Measurements from ENCODE around the gene GOSR1.
"Not testable (repeated sequence)": the region's sequence is repeated elsewhere in the genome, so short reads cannot be mapped to it uniquely, and the experiment has no call there.

The GOSR1 gene

DNA sequence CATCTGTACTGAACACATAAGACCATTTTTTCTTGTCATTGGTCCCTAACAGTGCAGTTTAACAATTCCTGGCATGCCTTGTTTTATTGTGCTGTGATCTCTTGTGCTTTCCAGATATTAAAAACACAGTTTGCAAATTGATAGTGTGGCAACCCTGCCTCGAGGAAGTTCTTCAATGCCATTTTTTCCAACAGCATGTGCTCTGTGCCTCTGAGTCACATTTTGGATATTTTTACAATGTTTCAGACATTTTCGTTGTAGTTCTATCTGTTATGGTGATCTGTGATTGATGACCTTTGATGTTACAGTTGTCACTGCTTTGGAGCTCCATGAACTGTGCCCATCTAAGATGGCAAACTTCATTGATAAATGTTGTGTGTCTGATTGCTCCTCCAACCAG lies 66.2 kb downstream of the GOSR1 start:
- ATAC-seq (replicated peaks) (no peak), DNase-seq (no peak)
- Mint-ChIP-seq H3K27me3 (no peaks in the 10 kb centered on the region), H3K36me3 (peaks cover 4 to 11% of the 10 kb centered on the region in 2 donors), H3K4me3 (no peak overlapping the region), H3K4me1 (peaks cover 0 to 1% of the 10 kb centered on the region in 2 donors), H3K27ac (no peak overlapping the region), H3K9me3 (no peaks in the 10 kb centered on the region)

DNA sequence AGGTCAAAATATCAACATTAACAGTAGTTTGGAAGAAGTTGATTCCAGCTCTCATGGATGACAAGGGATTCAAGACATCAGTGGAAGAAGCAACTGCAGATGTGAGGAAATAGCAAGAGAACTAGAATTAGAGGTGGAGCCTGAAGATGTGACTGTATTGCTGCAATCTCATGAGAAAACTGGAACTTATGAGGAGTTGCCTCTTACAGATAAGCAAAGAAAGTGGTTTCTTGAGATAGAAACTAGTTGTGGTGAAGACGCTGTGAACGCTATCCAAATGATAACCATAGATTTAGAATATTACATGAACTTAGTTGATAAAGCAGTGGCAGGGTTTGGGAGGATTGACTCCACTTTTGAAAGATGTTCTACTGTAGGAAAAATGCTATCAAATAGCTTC lies 67.8 kb downstream of the GOSR1 start:
- no peaks in the 10 kb centered on the region for H3K27me3 Mint-ChIP-seq
- DNase-seq (no peak), ATAC-seq (replicated peaks) (no peak)
- H3K9me3 Mint-ChIP-seq, result no peaks in the 10 kb centered on the region
- H3K4me3 Mint-ChIP-seq, result no peak overlapping the region
- peaks cover 4 to 9% of the 10 kb centered on the region in 2 donors for H3K4me1 Mint-ChIP-seq
- H3K36me3 Mint-ChIP-seq, result peaks cover 11 to 19% of the 10 kb centered on the region in 2 donors
- no peak overlapping the region for H3K27ac Mint-ChIP-seq

DNA sequence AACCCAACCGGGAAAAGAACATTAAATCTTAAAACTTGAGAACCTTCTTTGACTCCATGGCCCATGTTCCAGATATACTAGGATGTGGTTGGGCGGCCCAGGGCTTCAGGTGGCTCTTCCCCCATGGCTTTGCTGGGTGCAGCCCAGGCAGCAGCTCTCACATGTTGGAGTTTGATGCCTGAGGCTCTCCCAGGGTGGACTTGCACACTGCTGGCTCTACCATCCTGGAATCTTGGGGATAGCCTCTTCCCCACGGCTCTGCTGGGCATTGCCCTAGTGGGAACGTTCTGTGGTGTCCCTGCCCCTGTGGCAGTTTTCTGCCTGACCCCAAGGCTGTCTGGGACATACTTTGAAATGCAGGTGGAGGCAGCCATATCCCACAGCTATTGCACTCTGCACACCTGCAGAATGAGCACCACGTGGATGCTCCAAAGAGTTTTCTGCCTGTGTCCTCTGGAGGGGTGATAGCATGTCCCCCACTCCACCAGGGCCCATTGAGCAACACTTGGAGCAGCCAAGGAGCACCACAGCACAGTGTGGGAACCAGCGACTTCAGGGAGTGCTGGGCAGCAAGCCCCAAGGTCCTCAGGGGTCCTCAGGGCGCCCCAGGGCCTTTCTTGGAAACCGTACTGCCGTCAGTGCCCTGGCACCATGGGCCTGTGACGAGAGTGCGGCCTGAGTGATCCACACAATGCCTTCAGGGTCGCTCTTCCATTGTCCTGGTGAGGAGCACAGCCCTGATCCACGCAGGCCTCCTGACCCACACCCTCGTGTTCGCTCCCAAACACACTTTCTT lies 70.8 kb downstream of the GOSR1 start:
- Mint-ChIP-seq H3K27ac (no peak overlapping the region), H3K4me3 (no peak overlapping the region), H3K27me3 (no peaks in the 10 kb centered on the region), H3K36me3 (peaks cover 7 to 18% of the 10 kb centered on the region in 2 donors), H3K4me1 (peaks cover 25 to 27% of the 10 kb centered on the region in 2 donors), H3K9me3 (peaks cover 0 to 2% of the 10 kb centered on the region in 2 donors)
- ATAC-seq (replicated peaks) (no peak), DNase-seq (no peak)

DNA sequence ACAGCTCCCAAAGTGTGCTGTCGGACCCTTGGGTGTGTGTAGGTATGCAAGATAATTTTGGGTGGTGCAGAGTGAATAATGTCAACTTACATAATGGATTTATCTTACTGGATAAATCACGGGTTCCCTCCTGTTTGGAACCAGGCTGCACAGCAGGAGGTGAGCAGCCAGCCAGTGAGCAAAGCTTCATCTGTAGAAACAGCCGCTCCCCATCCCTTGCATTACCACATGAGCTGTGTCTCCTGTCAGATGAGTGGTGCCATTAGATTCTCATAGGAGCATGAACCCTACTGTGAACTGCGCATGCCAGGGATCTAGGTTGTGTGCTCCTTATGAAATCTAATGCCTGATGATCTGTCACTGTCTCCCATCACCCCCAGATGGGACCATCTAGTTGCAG lies 72.0 kb downstream of the GOSR1 start:
- Mint-ChIP-seq H3K36me3 (peaks cover 7 to 18% of the 10 kb centered on the region in 2 donors), H3K4me1 (peaks cover 25 to 29% of the 10 kb centered on the region in 2 donors)
- H3K9me3 Mint-ChIP-seq; H3K27me3 Mint-ChIP-seq; ATAC-seq (replicated peaks); H3K4me3 Mint-ChIP-seq; H3K27ac Mint-ChIP-seq; DNase-seq: not testable (repeated sequence)

DNA sequence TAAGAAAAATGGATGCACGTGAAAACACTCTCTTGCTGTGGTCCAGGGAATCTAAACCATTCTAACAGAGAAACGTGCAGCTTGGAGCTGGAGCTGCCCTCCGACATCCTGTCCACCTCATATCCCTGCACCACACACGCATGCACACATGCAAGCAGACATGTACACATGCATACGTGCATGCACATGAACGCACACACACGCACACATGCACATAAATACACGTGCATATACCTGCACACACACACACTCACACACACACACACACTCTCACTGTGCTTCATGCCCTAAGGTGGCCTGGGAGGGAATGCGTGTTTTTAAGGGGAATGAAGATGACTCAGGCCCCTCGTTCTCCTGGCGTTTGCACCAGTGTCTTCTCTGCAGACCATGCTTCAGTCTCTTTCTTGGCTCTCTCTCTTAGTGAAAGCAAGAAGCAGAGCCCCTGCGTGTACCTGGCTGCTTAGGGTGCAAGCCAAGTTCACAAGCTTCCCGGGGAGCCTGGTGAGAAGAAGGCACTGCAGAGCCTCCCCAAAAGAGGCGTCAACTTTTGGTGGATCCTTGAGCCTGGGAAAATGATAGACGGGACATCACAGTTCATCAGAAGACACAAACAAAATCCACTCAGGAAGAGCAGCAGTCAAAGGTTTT lies 72.8 kb downstream of the GOSR1 start:
- ATAC-seq (replicated peaks) (no peak), DNase-seq (no peak)
- Mint-ChIP-seq H3K4me1 (peaks cover 25 to 29% of the 10 kb centered on the region in 2 donors), H3K4me3 (no peak overlapping the region), H3K9me3 (peaks cover 0 to 2% of the 10 kb centered on the region in 2 donors), H3K27ac (peak overlapping the region; percentile 25), H3K27me3 (no peaks in the 10 kb centered on the region), H3K36me3 (peaks cover 7 to 15% of the 10 kb centered on the region in 2 donors)

DNA sequence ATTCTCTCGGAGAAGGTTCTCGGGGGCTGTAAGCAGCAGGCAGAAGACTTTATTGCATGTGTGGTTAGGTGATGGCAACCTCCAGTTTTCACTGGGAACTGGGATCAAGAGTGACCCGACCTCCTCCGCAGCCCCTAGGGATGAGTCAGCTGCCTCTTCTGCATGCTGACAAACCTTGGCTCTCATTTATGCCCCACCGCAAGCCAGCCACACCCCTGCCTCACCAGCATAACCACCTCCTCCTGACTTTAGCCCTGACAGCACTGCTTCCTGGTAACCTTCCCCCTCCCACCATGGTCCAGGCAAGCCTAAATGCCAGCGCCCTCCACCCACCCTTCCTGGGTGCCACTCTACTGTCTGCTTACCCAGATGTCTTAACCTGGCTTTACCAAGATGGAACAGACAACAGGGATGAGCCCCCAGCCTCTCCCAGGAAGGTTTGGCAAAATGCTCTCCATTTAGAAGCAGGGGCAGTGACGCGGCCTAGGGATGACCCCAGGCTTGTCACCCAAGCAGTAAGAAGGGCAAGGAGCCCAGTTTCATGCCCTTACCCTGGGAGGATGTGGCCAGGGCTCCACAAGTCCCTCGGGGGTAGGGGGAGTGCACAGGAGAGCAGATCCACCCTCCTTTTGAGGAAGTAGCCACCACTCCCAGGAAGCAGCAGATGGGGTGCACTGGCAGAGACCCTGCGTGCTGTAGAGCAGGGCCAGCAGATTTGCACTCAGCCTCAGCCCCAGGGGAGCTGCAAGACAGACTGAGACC lies 73.5 kb downstream of the GOSR1 start:
- ATAC-seq (replicated peaks) (peak; percentile 93 to 95), DNase-seq (peak; percentile 76)
- Mint-ChIP-seq H3K36me3 (peaks cover 7 to 15% of the 10 kb centered on the region in 2 donors), H3K9me3 (peaks cover 0 to 2% of the 10 kb centered on the region in 2 donors), H3K4me1 (peaks cover 25 to 31% of the 10 kb centered on the region in 2 donors), H3K27ac (peak overlapping the region; percentile 88), H3K27me3 (no peaks in the 10 kb centered on the region), H3K4me3 (peak overlapping the region; percentile 75 to 80)

DNA sequence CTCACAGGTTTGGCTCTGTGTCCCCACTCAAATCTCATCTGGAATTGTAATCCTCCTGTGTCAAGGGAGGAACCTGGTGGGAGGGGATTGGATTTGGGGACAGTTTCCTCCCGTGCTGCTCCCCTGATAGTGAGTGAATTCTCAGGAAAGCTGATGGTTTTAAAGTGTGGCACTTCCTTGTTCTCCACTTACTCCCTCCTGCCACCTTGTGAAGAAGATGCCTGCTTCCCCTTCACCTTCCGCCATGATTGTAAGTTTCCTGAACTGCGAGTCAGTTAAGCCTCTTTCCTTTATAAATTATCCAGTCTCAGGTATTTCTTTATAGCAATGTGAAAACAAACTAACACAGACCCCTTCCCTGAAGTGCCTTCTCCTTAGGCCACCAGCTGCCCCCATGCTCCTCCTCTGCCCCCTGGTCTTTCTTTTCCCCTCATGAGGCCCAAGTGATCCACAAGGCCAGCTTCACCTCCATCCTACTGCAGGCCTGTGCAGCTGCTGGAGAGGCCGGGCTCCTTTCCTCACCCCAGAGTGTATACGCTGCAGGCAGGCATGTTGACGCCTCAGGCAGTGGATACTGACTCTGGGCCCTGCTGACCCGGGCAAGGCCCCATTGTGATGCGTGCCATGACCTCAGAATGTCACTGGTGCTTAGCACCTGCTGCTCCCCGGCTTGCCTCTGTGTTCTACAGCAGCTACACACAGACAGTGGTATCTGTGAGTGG lies 74.2 kb downstream of the GOSR1 start:
- H3K36me3 Mint-ChIP-seq, result peaks cover 7 to 15% of the 10 kb centered on the region in 2 donors
- H3K4me3 Mint-ChIP-seq, result peak overlapping the region; percentile 60 to 80
- H3K9me3 Mint-ChIP-seq; ATAC-seq (replicated peaks); H3K27me3 Mint-ChIP-seq; DNase-seq: not testable (repeated sequence)
- peaks cover 25 to 30% of the 10 kb centered on the region in 2 donors for H3K4me1 Mint-ChIP-seq
- peak overlapping the region; percentile 81 for H3K27ac Mint-ChIP-seq

DNA sequence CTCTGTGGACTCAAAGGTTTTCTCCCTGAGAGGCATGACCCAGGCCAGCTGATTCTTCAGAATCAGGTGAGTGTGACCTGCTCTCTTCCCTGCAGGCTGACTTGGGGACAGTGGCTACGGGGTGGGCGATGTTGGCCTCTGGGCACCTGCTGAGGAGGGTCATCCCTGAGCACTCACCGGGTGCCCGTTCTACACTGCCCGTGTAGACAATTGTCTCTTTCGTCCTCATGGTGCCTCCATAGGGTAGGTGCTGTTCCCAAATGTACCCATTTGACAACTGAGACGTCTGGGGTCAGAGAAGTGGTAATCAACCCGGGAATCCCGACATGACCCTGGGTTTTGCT lies 74.8 kb downstream of the GOSR1 start:
- Mint-ChIP-seq H3K9me3 (peaks cover 0 to 2% of the 10 kb centered on the region in 2 donors), H3K36me3 (peaks cover 10 to 19% of the 10 kb centered on the region in 2 donors), H3K27ac (no peak overlapping the region), H3K27me3 (no peaks in the 10 kb centered on the region), H3K4me3 (no peak overlapping the region), H3K4me1 (peaks cover 25 to 32% of the 10 kb centered on the region in 2 donors)
- DNase-seq (no peak), ATAC-seq (replicated peaks) (no peak)

DNA sequence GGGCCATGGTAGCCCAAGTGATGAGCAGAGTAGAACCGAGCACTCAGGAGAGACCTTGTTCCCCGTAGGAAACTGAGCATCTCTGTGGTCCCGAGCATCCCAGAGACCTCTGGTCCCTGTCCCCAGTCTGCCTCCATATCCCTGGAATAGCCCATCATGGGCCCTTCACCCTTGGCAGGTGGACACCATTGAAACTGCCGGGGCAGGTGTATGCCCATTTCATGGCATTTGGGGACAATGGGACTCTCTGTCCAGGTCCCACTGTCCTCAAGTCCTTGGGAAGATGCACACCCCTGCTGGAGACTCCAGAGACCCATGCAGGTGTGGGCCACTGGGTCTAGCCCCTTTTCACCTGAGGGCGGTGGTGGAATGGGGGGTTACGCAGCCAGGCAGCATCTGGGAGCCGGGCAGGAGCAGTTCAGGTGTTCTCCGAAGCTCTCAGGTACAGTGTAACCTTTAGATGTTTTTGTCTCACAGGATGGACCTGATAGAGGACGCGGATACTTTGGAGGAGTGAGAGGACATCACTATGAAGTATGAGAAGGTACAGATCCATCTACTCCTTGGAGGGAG lies 75.9 kb downstream of the GOSR1 start:
- Mint-ChIP-seq H3K9me3 (peaks cover 0 to 2% of the 10 kb centered on the region in 2 donors), H3K27ac (no peak overlapping the region)

DNA sequence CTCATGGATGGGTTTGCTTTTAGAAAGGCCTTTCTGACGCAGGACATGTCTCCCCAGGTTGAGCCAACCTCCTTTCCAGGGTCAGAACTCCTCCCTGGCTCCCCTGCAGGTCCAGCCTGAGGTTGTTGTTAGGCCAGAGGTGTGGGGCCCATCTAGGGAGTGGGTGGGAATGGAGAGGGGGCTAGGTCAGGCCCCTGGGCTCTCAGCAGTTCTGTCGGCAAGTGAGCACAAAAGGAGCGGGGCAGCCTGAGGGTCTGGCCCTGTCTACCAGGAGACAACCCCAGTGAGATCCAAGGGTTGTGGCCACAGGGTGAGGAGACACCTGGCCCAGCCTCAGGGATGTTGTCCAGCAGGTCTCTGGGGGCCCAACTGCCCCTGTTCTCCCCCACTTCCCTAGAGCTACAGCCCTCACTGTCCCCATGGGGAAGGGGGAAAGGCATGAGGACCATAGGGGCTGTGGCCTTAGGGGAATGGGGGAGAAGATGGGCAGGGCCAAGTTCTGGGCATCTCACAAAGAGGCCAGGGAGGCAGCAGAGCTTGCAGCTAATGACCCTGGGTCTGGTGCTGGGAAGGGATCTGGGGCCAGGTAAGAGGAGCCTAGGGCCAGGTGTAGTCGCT lies 76.7 kb downstream of the GOSR1 start:
- peaks cover 6 to 14% of the 10 kb centered on the region in 2 donors for H3K36me3 Mint-ChIP-seq

More for the DNA sequence above, 75.9 kb downstream of the GOSR1 start:
- peaks cover 10 to 19% of the 10 kb centered on the region in 2 donors for H3K36me3 Mint-ChIP-seq
- H3K4me1 Mint-ChIP-seq, result peaks cover 25 to 35% of the 10 kb centered on the region in 2 donors
- DNase-seq, result no peak
- ATAC-seq (replicated peaks), result no peak
- no peaks in the 10 kb centered on the region for H3K27me3 Mint-ChIP-seq
- H3K4me3 Mint-ChIP-seq, result no peak overlapping the region

DNA sequence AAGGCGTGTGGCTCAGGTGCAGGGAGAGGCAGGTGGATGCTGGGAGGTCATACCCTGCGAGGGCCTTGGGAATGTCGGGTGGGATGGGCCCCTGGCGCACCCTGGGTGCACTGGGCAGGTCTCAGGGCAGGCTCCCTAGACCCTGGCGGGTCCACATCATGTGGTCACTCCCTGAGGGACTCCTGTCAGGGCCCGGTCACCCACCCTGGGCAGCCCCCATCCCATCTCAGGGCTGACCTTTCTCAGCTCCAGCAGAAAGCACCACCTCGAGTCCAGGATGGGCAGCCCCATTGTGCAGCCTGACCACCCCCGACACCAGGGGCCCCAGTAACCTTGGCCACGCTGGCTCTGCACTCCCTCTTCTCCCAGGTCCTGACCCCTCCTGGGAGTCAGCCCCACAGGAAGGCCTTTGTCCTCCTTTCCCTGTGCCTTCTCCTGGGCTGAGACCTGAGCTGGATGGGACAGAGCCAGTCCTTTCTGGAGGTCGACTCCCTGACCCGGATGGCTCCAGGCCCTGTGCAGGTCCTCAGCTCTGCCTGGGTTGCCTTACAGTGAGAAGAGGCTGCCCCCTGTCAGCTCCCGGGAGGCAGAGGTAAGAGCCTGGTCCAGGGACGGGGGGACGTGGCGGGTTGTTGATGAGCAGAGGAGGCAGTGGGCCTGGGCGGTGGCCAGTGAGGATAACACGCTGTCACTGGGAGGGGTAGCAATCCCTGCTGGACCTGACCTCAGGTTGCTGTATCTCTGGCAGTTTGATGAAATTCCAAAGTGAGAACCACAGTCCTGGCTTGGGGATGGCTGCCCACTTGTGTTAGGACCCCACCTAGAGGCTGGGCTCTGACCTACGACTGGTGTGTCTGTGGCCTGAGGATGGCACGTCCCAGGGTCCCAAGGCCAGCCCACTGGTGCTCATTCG lies 77.9 kb downstream of the GOSR1 start:
- H3K4me1 Mint-ChIP-seq, result peaks cover 20 to 27% of the 10 kb centered on the region in 2 donors
- ATAC-seq (replicated peaks) (no peak), DNase-seq (no peak)
- H3K27ac Mint-ChIP-seq, result no peak overlapping the region
- H3K36me3 Mint-ChIP-seq, result peaks cover 4 to 9% of the 10 kb centered on the region in 2 donors
- no peak overlapping the region for H3K4me3 Mint-ChIP-seq
- H3K27me3 Mint-ChIP-seq, result no peaks in the 10 kb centered on the region
- peaks cover 0 to 2% of the 10 kb centered on the region in 2 donors for H3K9me3 Mint-ChIP-seq

More for the DNA sequence above, 76.7 kb downstream of the GOSR1 start:
- not testable (repeated sequence) for H3K9me3 Mint-ChIP-seq; H3K4me3 Mint-ChIP-seq; ATAC-seq (replicated peaks); H3K27me3 Mint-ChIP-seq; DNase-seq; H3K27ac Mint-ChIP-seq
- H3K4me1 Mint-ChIP-seq, result peaks cover 25 to 32% of the 10 kb centered on the region in 2 donors

DNA sequence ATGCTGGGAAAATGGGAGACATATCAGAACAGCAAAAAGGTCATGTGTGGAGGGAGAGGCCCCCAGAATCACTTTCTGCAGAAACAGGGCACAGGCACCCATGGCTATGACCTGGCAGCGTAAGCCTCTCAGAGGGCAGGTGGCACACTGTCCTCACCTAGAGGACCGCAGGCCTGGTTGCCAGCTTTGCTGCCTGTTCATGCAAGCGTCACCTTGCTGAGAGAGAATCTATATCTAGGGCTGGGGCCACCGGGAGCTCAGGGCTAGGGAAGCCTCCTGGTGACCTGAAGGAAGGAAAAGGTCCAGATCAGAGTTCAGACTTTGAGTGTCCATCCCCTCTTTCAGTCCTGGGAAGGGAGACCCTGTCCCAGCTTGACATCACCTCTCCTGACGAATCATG lies 78.7 kb downstream of the GOSR1 start:
- peaks cover 0 to 2% of the 10 kb centered on the region in 2 donors for H3K9me3 Mint-ChIP-seq
- peaks cover 12 to 19% of the 10 kb centered on the region in 2 donors for H3K4me1 Mint-ChIP-seq
- peaks cover 4% of the 10 kb centered on the region in 2 donors for H3K36me3 Mint-ChIP-seq
- no peak overlapping the region for H3K27ac Mint-ChIP-seq
- no peak overlapping the region for H3K4me3 Mint-ChIP-seq
- no peak for ATAC-seq (replicated peaks)
- no peaks in the 10 kb centered on the region for H3K27me3 Mint-ChIP-seq
- no peak for DNase-seq
